DMS 273 (cell line): ENCODE results near the gene XRCC1.

Experiments used
- DNase-seq: peaks from one replicate; lab custom pipeline; 2025; ENCODE audit not compliant: unreplicated experiment; lab: John Stamatoyannopoulos, UW

The XRCC1 gene

DNA sequence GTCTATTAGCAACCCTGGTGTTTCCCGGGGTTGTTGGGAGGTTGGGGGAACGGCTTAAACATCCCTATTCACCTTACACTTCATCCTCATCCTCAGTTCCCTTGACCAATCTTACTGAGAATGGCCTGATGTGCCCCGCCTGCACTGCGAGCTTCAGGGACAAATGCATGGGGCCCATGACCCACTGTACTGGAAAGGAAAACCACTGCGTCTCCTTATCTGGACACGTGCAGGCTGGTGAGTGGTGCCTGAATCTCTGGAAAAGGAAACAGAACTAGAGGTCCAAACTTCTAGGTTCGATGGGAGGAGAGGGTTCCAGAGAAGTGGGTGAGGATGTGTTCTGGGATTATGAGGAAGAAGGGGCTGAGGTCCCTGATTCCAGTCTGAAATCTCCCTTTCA, 6.1 kb upstream of the XRCC1 start:
- DNase-seq, result no peak

- DNase-seq, result no peak
Measured at GRCh38 chr19:43578787-43579186, 3.5 kb upstream of the XRCC1 start.

DNA sequence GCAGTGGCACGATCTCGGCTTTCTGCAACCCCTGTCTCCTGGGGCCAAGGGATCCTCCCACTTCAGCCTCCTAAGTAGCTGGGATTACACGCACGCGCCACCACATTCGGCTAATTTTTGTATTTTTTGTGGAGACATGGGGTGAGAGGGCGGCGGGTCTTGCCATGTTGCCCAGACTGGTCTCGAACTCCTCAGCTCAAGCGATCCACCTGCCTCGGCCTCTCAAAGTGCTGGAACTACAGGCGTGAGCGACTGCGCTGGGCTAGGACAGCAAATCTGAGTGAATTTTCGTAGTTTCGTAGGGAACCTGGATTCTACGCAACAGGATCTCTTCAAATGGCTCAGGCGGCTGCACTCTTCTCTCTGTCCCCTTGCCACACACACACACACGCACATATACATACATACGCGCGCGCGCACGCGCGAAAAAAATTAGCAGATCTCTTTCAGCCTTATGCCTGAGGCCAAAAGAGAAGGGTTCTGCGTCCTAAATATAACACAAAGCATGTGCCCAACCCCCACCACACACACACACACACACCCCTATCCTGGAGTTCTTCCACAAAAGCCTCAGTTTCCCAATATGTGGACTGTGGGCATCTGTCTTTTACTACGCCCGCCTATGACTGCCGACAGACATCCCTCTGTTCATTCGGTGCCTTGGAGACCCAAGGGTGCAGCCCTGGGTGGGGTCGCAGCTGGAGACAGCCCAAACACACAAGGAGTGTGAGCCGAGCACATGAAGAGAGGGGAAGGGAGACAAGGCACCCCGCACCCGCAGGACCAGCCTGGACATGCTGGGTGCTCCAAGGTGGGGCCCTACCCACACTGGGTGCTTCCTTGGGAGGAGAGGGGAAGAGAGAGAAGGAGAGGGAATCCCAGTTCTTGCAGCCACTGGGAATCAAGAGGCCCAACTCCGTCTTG, 890 bp upstream of the XRCC1 start:
- DNase-seq, result no peak

DNA sequence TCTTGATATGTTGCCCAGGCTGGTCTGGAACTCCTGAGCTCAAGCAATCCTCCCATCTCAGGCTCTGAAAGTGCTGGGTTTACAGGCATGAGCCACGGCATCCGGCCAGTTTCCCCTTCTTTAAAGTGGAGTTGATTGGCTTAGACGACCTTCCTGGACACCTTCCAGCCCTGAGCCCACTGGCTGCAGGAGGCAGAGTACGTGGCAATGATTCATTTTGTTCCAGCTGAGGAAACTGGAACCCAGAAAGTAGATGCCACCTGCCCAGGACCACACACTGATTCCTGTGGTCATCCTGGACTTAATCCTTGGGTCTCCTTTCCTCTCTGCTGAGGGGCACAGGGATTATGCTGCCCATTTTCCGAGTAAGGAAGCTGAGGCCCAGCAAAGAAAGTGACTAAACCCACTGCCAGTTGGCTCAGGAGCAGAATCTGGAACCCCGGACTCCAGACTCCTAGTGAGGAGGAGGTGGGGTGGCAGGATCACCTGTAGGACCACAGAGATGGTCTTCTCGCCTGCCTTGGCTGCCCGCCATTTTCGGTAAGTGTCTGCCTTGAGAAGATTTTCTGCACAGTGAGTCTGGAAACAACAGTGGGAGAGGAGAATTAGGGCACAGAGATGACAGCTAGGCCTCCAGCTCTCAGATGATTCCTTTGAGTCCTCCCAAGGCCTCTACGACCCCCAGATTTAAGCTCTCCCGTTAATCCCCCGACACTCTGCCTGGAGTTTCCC, 737 bp downstream of the XRCC1 start:
- peak; percentile 28 for DNase-seq

- DNase-seq, result no peak
Measured at GRCh38 chr19:43572171-43572588, 3.1 kb downstream of the XRCC1 start.

GRCh38 chr19:43570174-43570791, 5.0 kb downstream of the XRCC1 start:
- DNase-seq, result peak; percentile 28

DNA sequence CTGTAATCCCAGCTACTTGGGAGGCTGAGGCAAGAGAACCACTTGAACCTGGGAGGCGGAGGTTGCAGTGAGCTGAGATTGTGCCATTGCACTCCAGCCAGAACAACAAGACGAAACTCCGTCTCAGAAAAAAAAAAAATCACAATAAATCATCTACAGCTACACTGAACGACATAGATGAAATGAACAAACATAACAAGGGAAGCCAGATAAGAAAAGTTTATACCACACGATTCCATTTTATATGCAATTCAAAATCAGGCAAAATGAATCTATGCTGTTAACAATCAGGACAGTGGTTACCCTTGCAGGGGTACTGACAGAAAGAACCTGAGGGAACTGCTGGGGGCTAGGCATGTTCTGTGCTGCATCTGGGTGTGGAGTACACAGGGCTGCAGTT, 5.7 kb downstream of the XRCC1 start:
- no peak for DNase-seq

DNA sequence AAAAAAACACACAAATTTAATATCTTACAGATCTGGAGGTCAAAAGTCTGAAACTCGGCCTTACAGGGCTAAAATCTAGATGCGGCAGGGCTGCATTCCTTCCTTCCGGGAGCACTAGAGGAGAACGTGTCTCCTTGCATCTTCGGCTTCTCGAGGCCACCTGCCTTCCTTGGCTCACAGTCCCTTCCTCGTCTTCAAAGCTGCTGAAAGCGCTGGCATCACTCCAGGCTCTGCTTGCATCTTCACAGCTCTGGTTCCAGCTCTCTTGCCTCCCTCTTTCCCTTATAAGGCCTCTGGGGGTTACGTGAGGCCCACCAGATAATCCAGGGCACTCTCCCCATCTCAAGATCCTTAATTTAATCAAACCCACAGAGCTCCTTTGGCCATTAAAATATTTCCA, 10.5 kb downstream of the XRCC1 start:
- peak; percentile 19 for DNase-seq

DNA sequence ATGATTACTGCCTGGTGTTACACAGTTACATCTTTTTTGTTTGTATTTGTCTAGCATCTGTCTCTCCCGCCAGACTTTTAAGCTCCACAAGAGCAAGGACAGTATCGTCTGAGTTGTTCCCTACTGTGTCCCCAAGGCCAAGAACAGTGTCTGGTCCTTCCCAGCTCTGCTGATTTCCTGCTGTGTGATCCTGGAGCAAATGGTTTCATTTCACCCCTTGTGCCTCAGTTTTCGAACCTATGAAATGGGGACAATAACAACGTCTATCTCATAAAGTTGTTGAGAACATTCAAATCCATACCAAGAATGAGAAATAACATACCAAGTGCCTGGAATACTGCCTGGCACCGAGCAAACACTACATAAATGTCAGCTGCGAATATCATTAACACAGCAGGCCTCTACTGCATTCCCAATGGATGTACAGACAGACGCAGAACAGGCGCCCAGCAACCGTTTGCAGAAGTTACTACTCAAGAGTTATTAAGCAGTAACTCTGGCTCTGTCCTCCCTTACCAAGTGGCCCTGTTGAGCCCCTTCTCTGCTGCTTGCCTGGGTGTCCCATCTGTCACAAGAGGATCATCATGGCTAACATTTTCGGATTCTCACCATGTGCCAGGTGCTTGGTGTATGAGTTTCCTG, 11.4 kb downstream of the XRCC1 start:
- no peak for DNase-seq

GRCh38 chr19:43562698-43563241, 12.6 kb downstream of the XRCC1 start:
- DNase-seq, result peak; percentile 69

DNA sequence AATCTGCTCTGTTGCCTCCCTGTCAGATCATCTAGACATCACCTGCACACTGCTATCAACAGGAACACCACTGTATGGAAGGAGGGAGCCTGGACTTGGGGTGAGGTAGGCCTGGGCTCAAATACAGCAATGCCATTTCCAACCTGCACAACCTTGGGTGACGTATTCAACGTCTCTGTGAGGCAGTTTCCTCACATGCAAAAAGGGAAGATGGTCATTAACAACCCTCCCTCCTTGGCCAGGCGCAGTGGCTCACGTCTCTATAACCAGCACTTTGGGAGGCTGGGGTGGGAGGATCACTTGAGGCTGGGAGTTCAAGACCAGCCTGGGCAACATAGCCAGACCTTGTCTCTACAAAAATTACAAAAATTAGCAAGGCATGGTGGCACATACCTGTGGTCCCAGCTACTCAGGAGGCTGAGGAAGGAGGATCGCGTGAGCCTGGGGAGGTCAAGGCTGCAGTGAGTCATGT, 13.1 kb downstream of the XRCC1 start:
- DNase-seq, result no peak

GRCh38 chr19:43561139-43561970, 14.0 kb downstream of the XRCC1 start:
- DNase-seq, result no peak

DNA sequence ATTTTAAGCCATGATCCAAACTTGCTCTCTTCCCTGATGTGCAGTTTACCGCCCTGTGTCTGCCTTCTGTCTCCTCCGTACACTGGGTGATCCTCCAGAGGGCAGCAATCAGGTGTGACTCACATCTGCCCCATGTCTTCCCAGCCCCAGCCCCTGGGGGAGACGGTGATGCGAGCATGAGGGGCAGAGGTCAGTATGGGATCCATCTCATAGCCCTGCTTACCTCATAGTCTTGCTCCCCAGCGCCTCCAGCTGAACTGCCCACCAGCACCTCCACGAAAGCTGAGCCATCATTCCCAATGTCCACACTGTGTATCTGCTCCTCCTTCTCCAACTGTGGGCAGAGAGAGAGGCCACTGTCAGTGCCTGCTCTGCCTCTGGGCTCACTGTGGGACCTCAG, 14.6 kb downstream of the XRCC1 start:
- peak; percentile 17 for DNase-seq

GRCh38 chr19:43555185-43555770, 20.0 kb downstream of the XRCC1 start:
- DNase-seq, result peak; percentile 81

- no peak for DNase-seq
Measured at GRCh38 chr19:43554317-43554895, 20.9 kb downstream of the XRCC1 start.

- no peak for DNase-seq
Measured at GRCh38 chr19:43553656-43554055, 21.7 kb downstream of the XRCC1 start.

DNA sequence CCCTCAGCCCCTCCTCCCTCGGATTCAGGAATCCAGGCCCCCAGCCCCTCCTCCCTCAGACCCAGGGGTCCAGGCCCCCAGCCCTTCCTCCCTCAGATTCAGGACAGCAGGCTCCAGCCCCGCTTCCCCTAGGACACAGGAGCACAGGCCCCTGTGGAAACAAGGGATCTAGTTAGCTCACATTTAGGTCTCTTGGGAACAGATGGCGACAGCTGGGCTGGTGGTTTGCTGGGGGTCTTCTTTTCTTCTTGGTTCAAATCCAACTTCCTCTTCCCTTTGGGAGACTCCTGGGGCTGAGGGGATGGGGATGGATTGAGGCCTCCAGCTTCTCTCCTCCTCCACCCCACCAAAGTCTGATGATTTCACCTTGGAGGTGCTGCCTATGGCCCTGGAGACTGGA, 22.7 kb downstream of the XRCC1 start:
- peak; percentile 16 for DNase-seq

- no peak for DNase-seq
Measured at GRCh38 chr19:43552198-43552450, 23.2 kb downstream of the XRCC1 start.

DNA sequence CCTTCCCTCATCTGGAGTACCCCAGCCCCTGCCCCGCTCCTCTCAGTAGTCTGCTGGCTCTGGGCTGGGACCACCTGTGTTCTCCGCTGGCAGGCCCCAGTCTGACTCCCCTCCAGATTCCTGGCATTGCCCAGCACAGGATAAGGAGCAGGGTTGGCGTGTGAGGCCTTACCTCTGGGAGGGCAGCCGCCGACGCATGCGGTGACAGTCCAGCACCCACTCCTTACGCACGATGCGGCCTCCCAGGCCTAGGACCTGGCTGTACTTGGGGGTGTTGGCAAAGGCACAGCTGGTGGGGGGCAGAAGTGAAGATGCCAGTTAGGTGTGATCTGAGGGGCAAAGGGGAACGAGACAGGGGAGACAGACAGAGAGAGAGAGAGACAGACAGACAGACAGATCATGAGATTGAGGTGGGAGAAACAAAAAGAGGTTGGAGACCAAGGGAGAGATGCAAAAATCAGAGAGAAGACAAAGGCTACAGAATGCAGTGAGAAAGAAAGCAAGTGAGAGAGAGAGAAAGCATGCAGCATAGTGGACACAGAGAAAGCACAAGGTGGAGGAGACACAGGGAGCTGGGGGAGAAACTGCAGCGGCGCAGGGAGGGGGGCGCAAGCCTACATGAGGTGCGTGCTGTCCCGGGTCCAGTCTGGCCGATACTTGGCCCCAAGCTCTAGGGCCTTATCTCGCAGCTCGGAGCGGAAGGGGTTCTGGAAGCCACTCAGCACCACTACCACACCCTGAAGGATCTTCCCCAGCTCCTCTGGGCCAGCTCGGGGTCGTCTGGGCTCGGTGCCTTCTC, 23.7 kb downstream of the XRCC1 start:
- DNase-seq, result no peak
